ENCODE data around the gene IRF6.

The IRF6 gene

GRCh38 chr1:209787551-209787950 is 18.4 kb downstream of the IRF6 start:
- DNase-seq, result no peak

- no peak for DNase-seq
Observed at GRCh38 chr1:209786146-209786545, 19.8 kb downstream of the IRF6 start.

- no peak for DNase-seq
Observed at GRCh38 chr1:209785592-209785991, 20.4 kb downstream of the IRF6 start.

GRCh38 chr1:209784265-209785169 is 21.4 kb downstream of the IRF6 start, which contains the start of gene C1orf74:
Gene C1orf74, minus strand, starts transcription at chr1:209784559. Its CDS starts 925 bp downstream, at chr1:209783634.
- peak; percentile 99 for DNase-seq

- DNase-seq, result no peak
Observed at GRCh38 chr1:209783386-209783785, 22.6 kb downstream of the IRF6 start.

GRCh38 chr1:209780268-209780667 is 25.7 kb downstream of the IRF6 start:
- DNase-seq, result no peak

GRCh38 chr1:209778102-209778501 is 27.8 kb downstream of the IRF6 start:
- no peak for DNase-seq

GRCh38 chr1:209777587-209777986 is 28.4 kb downstream of the IRF6 start:
- DNase-seq, result no peak

GRCh38 chr1:209775678-209776077 is 30.3 kb downstream of the IRF6 start:
- no peak for DNase-seq

- DNase-seq, result no peak
Observed at GRCh38 chr1:209774592-209774991, 31.4 kb downstream of the IRF6 start.

- DNase-seq, result no peak
Observed at GRCh38 chr1:209772126-209772525, 33.8 kb downstream of the IRF6 start.

- DNase-seq, result no peak
Observed at GRCh38 chr1:209770636-209771415, 35.1 kb downstream of the IRF6 start.

GRCh38 chr1:209769971-209770370 is 36.0 kb downstream of the IRF6 start:
- DNase-seq, result no peak

GRCh38 chr1:209769171-209769904 is 36.6 kb downstream of the IRF6 start:
- no peak for DNase-seq

GRCh38 chr1:209768354-209768774 is 37.6 kb downstream of the IRF6 start:
- DNase-seq, result no peak

GRCh38 chr1:209767706-209768105 is 38.2 kb downstream of the IRF6 start:
- no peak for DNase-seq

GRCh38 chr1:209767096-209767495 is 38.8 kb downstream of the IRF6 start:
- DNase-seq, result no peak

GRCh38 chr1:209766051-209766450 is 39.9 kb downstream of the IRF6 start:
- no peak for DNase-seq

- DNase-seq, result no peak
Observed at GRCh38 chr1:209761011-209761635, 44.8 kb downstream of the IRF6 start.

GRCh38 chr1:209759829-209760359 is 46.0 kb downstream of the IRF6 start:
- DNase-seq, result no peak

GRCh38 chr1:209758400-209758799 is 47.5 kb downstream of the IRF6 start:
- DNase-seq, result no peak

Data from NCI-H2227 treated with DMSO at 0.1 percent for 48 hours (cell line).